Measurements from ENCODE around the gene TEP1.

GRCh38 chr14:20438664-20439063 is 25.4 kb upstream of the TEP1 start:
- TF ChIP-seq POLR2AphosphoS5 (IDR thresholded peaks at IDR 0.05; ENCODE audit: insufficient read depth in 1 of 2, low read depth in 1 of 2), result no peak
- TF ChIP-seq CTCF (IDR thresholded peaks at IDR 0.05), result no peak

Measured in vagina (tissue), 2 donors.